Cerebellar cortex (tissue), 1 donor: ENCODE results near the gene ITM2A.

ENCODE experiments used
- DNase-seq: peaks from one replicate; pipeline ENCODE4 v3.0.0-alpha.2; 2015; ENCODE audit warnings: low spot score

The ITM2A gene

GRCh38 chrX:79366873-79367749 lies at the start of gene ITM2A:
Gene ITM2A (minus strand): TSS chrX:79367334. CDS start chrX:79367215, 119 bp downstream.
- DNase-seq, result no peak

- no peak for DNase-seq
Measured at GRCh38 chrX:79415056-79415455, 47.9 kb upstream of the ITM2A start.

GRCh38 chrX:79413963-79414362 lies 46.8 kb upstream of the ITM2A start:
- DNase-seq, result no peak

- DNase-seq, result peak; percentile 0
Measured at GRCh38 chrX:79412972-79413371, 45.8 kb upstream of the ITM2A start.

- no peak for DNase-seq
Measured at GRCh38 chrX:79412166-79412565, 45.0 kb upstream of the ITM2A start.

- no peak for DNase-seq
Measured at GRCh38 chrX:79409657-79410056, 42.5 kb upstream of the ITM2A start.

GRCh38 chrX:79408623-79409322 lies 41.6 kb upstream of the ITM2A start:
- no peak for DNase-seq

GRCh38 chrX:79400623-79401022 lies 33.5 kb upstream of the ITM2A start:
- no peak for DNase-seq

- no peak for DNase-seq
Measured at GRCh38 chrX:79375340-79375739, 8.2 kb upstream of the ITM2A start.

GRCh38 chrX:79371640-79372039 lies 4.5 kb upstream of the ITM2A start:
- DNase-seq, result no peak

GRCh38 chrX:79371101-79371500 lies 4.0 kb upstream of the ITM2A start:
- no peak for DNase-seq

GRCh38 chrX:79369871-79370270 lies 2.7 kb upstream of the ITM2A start:
- DNase-seq, result no peak

- DNase-seq, result no peak
Measured at GRCh38 chrX:79368441-79368840, 1.3 kb upstream of the ITM2A start.

GRCh38 chrX:79367907-79368306 lies 773 bp upstream of the ITM2A start:
- no peak for DNase-seq

GRCh38 chrX:79366556-79366872 lies 620 bp downstream of the ITM2A start:
- DNase-seq, result no peak

GRCh38 chrX:79365591-79365990 lies 1.5 kb downstream of the ITM2A start:
- DNase-seq, result no peak

GRCh38 chrX:79364306-79364705 lies 2.8 kb downstream of the ITM2A start:
- no peak for DNase-seq

GRCh38 chrX:79361192-79361870 lies 5.8 kb downstream of the ITM2A start:
- no peak for DNase-seq

- DNase-seq, result no peak
Measured at GRCh38 chrX:79336869-79337815, 30.0 kb downstream of the ITM2A start.

- DNase-seq, result no peak
Measured at GRCh38 chrX:79330022-79330421, 37.1 kb downstream of the ITM2A start.

- no peak for DNase-seq
Measured at GRCh38 chrX:79325263-79325958, 41.7 kb downstream of the ITM2A start.
